Cardiac muscle cell (in vitro differentiated cells and primary cell): ENCODE results near the gene ATP6V1C2. TPM values are rescaled to one million over a fixed set of nuclear protein-coding genes. Genes with fewer than 3 reads are reported as not detected.

ENCODE experiments used
- DNase-seq, 2 donors: peaks; one replicate each; pipeline versions ENCODE4 v3.0.0 to v3.0.0-alpha.2; 2010 to 2017; ENCODE audit warnings: low read depth in 1 of 2, low spot score in 1 of 2
- H3K27ac ChIP-seq: fragments of 200-600 bp; sonication (generic); 2 replicates; pipeline ENCODE4 v1.5.1; 2016
- H3K27me3 ChIP-seq: fragments of 200-600 bp; sonication (generic); 2 replicates; pipeline ENCODE4 v1.6.0; 2016; ENCODE audit warnings: control low read depth
- H3K36me3 ChIP-seq: fragments of 200-600 bp; sonication (generic); 2 replicates; pipeline ENCODE4 v1.5.1; 2016; ENCODE audit warnings: control low read depth
- H3K4me1 ChIP-seq: fragments of 200-600 bp; sonication (generic); 2 replicates; pipeline ENCODE4 v1.8.1; 2017; ENCODE audit warnings: low read depth, mild to moderate bottlenecking, mixed run types
- H3K4me3 ChIP-seq: fragments of 200-600 bp; sonication (generic); 2 replicates; pipeline ENCODE4 v1.5.1; 2016; ENCODE audit warnings: mild to moderate bottlenecking
- H3K9me3 ChIP-seq: fragments of 200-600 bp; sonication (generic); 2 replicates; pipeline ENCODE4 v1.5.1; 2017; ENCODE audit warnings: low read depth, mild to moderate bottlenecking, control low read depth
- polyA plus RNA-seq: library from polyadenylated mRNA; unstranded; fragments of >200 nt; fragmentation: Nextera tagmentation; extraction: Ambion mirVana; gene quantifications from 2 replicates; pipeline ENCODE4 v1.2.1, GENCODE V29; 2016
- total RNA-seq: library from RNA; depleted of rRNA; stranded (reverse); fragments of >200 nt; gene quantifications from 2 replicates; pipeline ENCODE4 v1.2.3, GENCODE V29; 2016
- TF ChIP-seq, protein P1 (sequence below): IDR thresholded peaks from 2 replicates; pipeline ENCODE4 v1.5.1; 2012; ENCODE audit warnings: low read depth, mild to moderate bottlenecking, low read length

Gene ATP6V1C2
- total and polyA plus RNA-seq, 2 experiments from 2014 or later, result 0.06 to 1.1 TPM

GRCh38 chr2:10794876-10795275 is 73.4 kb downstream of the ATP6V1C2 start:
- DNase-seq, result no peak

GRCh38 chr2:10795508-10796046 is 74.1 kb downstream of the ATP6V1C2 start:
- H3K9me3 ChIP-seq, result no peaks in the 10 kb centered on the region
- peaks cover 15% of the 10 kb centered on the region for H3K4me1 ChIP-seq
- H3K36me3 ChIP-seq, result peaks cover 34% of the 10 kb centered on the region
- no peak overlapping the region for H3K4me3 ChIP-seq
- H3K27me3 ChIP-seq, result no peaks in the 10 kb centered on the region
- no peak overlapping the region for H3K27ac ChIP-seq
- no peak for DNase-seq
- TF ChIP-seq, protein P1, sequence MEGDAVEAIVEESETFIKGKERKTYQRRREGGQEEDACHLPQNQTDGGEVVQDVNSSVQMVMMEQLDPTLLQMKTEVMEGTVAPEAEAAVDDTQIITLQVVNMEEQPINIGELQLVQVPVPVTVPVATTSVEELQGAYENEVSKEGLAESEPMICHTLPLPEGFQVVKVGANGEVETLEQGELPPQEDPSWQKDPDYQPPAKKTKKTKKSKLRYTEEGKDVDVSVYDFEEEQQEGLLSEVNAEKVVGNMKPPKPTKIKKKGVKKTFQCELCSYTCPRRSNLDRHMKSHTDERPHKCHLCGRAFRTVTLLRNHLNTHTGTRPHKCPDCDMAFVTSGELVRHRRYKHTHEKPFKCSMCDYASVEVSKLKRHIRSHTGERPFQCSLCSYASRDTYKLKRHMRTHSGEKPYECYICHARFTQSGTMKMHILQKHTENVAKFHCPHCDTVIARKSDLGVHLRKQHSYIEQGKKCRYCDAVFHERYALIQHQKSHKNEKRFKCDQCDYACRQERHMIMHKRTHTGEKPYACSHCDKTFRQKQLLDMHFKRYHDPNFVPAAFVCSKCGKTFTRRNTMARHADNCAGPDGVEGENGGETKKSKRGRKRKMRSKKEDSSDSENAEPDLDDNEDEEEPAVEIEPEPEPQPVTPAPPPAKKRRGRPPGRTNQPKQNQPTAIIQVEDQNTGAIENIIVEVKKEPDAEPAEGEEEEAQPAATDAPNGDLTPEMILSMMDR, result no peak

More at GRCh38 chr2:10794876-10795275, 73.4 kb downstream of the ATP6V1C2 start:
- H3K9me3 ChIP-seq, result no peaks in the 10 kb centered on the region
- H3K4me3 ChIP-seq, result no peak overlapping the region
- H3K36me3 ChIP-seq, result peaks cover 37% of the 10 kb centered on the region
- TF ChIP-seq, protein P1, result no peak
- H3K27ac ChIP-seq, result peak overlapping the region; percentile 39
- H3K27me3 ChIP-seq, result no peaks in the 10 kb centered on the region
- H3K4me1 ChIP-seq, result peaks cover 15% of the 10 kb centered on the region

DNA sequence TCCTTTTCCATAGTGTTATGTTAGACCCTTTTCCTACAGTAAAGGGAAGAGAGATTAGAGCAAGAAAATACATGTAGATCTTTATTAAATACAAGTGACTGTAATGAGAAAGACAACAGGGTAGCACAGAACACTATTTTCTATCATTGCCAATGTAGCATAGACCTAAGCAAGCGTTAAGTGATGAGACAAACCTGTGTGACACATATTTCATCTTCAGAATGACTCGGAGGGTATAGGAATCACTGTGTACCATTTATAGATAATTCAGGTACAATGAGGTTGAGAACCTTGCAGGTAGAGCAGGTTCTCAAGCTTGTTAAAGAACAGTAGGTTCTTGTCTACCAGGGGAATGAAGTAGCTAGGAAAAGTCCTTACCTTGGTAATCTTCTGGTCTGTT is 75.3 kb downstream of the ATP6V1C2 start:
- peaks cover 38% of the 10 kb centered on the region for H3K36me3 ChIP-seq
- H3K4me1 ChIP-seq, result peaks cover 14% of the 10 kb centered on the region
- no peak for DNase-seq

DNA sequence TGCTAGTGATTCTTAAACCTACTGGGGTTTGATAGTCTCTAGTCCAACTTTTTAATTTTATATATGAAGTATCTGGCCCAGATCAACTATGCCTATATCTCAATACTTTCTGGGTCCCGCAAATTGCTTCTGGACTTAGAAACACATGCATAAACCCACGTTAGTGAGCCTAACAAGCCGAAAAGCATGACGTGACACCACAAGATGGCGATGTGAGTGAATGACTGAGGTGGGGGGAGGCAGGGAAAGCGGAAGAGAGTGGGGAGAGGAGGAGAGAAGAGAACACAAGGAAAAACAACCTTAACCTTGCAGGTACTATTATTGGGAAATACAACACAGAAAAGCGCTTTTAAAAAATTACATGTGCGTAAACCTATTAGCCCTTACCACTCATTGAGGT is 77.4 kb downstream of the ATP6V1C2 start:
- H3K4me3 ChIP-seq, result no peak overlapping the region
- peak overlapping the region; percentile 6 for H3K27ac ChIP-seq
- no peaks in the 10 kb centered on the region for H3K27me3 ChIP-seq
- H3K9me3 ChIP-seq, result no peaks in the 10 kb centered on the region
- H3K4me1 ChIP-seq, result peaks cover 5% of the 10 kb centered on the region
- H3K36me3 ChIP-seq, result peaks cover 34% of the 10 kb centered on the region
- DNase-seq, result no peak
- TF ChIP-seq, protein P1, result no peak

More for the DNA sequence above, 75.3 kb downstream of the ATP6V1C2 start:
- Histone ChIP-seq H3K9me3 (no peaks in the 10 kb centered on the region), H3K4me3 (no peak overlapping the region), H3K27me3 (no peaks in the 10 kb centered on the region), H3K27ac (no peak overlapping the region)
- TF ChIP-seq, protein P1, result no peak

- Histone ChIP-seq H3K4me1 (peaks cover 1% of the 10 kb centered on the region), H3K4me3 (no peak overlapping the region), H3K27ac (no peak overlapping the region), H3K36me3 (peaks cover 34% of the 10 kb centered on the region), H3K27me3 (no peaks in the 10 kb centered on the region), H3K9me3 (no peaks in the 10 kb centered on the region)
- TF ChIP-seq, protein P1, result no peak
- no peak for DNase-seq
Observed at GRCh38 chr2:10800163-10800562, 78.7 kb downstream of the ATP6V1C2 start.
